SK-N-SH (cell line): Measurements from ENCODE around the gene CPB2. TPM values are rescaled to one million over a fixed set of nuclear protein-coding genes. Genes with fewer than 3 reads are reported as not detected.

ENCODE experiments used
- CTCF ChIA-PET: fragments of 300-600, 350-600 bp; formaldehyde crosslinking; extraction: SDS; loops from one replicate; lab custom pipeline; 2021; lab: Yijun Ruan, JAX
- POLR2A ChIA-PET: fragments of 350-600 bp; sonication (Branson Sonifier 250); formaldehyde crosslinking; extraction: SDS; loops from one replicate; lab custom pipeline; 2020; ENCODE audit warnings: antibody characterized with exemption, inconsistent platforms; lab: Yijun Ruan, JAX
- DNase-seq: peaks from one replicate; pipeline ENCODE4 v3.0.0; 2012
- H2AFZ ChIP-seq: fragments of 200-600 bp; sonication (generic); 2 replicates; pipeline ENCODE4 v1.8.1; 2016; ENCODE audit warnings: antibody characterized with exemption, mild to moderate bottlenecking, low read depth
- H3F3A ChIP-seq: fragments of 200-600 bp; sonication (generic); replicated peaks from 2 replicates; pipeline ENCODE3; 2016; ENCODE audit warnings: antibody characterized with exemption, mild to moderate bottlenecking; ENCODE audit not compliant: insufficient read depth
- H3K27ac ChIP-seq, 2 experiments: fragments of 200-500 bp in 1 of 2; fragments of 200-600 bp in 1 of 2; sonication (Bioruptor generic) in 1 of 2; sonication (generic), shearing (Covaris generic) in 1 of 2; 2 replicates each; pipeline versions ENCODE4 v1.5.1 to v1.6.1; 2014 to 2016; ENCODE audit warnings: low read depth in 2 of 2, inconsistent platforms in 1 of 2, low read length in 1 of 2, mild to moderate bottlenecking in 1 of 2, mixed read lengths in 1 of 2
- H3K27me3 ChIP-seq: fragments of 200-600 bp; sonication (generic), shearing (Covaris generic); 2 replicates; pipeline ENCODE4 v1.6.1; 2016; ENCODE audit warnings: mixed run types; ENCODE audit not compliant: insufficient read depth
- H3K36me3 ChIP-seq, 2 experiments: fragments of 200-500 bp in 1 of 2; fragments of 200-600 bp in 1 of 2; sonication (Bioruptor generic) in 1 of 2; sonication (generic) in 1 of 2; replicated peaks in 1 of 2; 2 replicates each; pipeline versions ENCODE3 to v1.5.1; 2014 to 2016; ENCODE audit warnings: low read length in 1 of 2, mild to moderate bottlenecking in 1 of 2; ENCODE audit not compliant: insufficient read depth in 2 of 2, control insufficient read depth in 1 of 2
- H3K4me1 ChIP-seq, 2 experiments: fragments of 200-500 bp in 1 of 2; fragments of 200-600 bp in 1 of 2; sonication (Bioruptor generic) in 1 of 2; sonication (generic), shearing (Covaris generic) in 1 of 2; 2 replicates each; pipeline versions ENCODE4 v1.5.1 to v1.6.1; 2014 to 2016; ENCODE audit warnings: low read depth in 1 of 2, low read length in 1 of 2, mixed run types in 1 of 2; ENCODE audit not compliant: insufficient read depth in 2 of 2, control insufficient read depth in 1 of 2
- H3K4me2 ChIP-seq: fragments of 200-600 bp; sonication (generic), shearing (Covaris generic); 2 replicates; pipeline ENCODE4 v1.6.1; 2017; ENCODE audit warnings: mixed run types
- H3K4me3 ChIP-seq, 2 experiments: fragments of 200-500 bp in 1 of 2; fragments of 200-600 bp in 1 of 2; sonication (Bioruptor generic) in 1 of 2; sonication (generic), shearing (Covaris generic) in 1 of 2; 2 replicates each; pipeline versions ENCODE4 v1.5.1 to v1.8.1; 2014 to 2016; ENCODE audit warnings: low read depth in 2 of 2, inconsistent platforms in 1 of 2, low read length in 1 of 2, mild to moderate bottlenecking in 1 of 2, mixed read lengths in 1 of 2, moderate library complexity in 1 of 2
- H3K79me2 ChIP-seq: fragments of 200-600 bp; sonication (generic); 2 replicates; pipeline ENCODE4 v1.8.1; 2017; ENCODE audit warnings: mild to moderate bottlenecking; ENCODE audit not compliant: insufficient read depth
- H3K9ac ChIP-seq: fragments of 200-600 bp; sonication (generic); 2 replicates; pipeline ENCODE4 v1.6.1; 2017; ENCODE audit warnings: mixed run types
- H3K9me2 ChIP-seq: fragments of 200-600 bp; sonication (generic); 2 replicates; pipeline ENCODE4 v1.6.1; 2017; ENCODE audit warnings: mixed run types
- H3K9me3 ChIP-seq: fragments of 200-600 bp; sonication (generic); 2 replicates; pipeline ENCODE4 v1.6.1; 2017; ENCODE audit warnings: mixed run types, mild to moderate bottlenecking, moderate library complexity
- H4K20me1 ChIP-seq: fragments of 200-600 bp; sonication (generic); 2 replicates; pipeline ENCODE4 v1.6.1; 2017; ENCODE audit warnings: mild to moderate bottlenecking, mixed run types; ENCODE audit not compliant: insufficient read depth
- CHD2 ChIP-seq: fragments of 150-350 bp; IDR thresholded peaks from 2 replicates; pipeline ENCODE4 v1.6.1; 2018; ENCODE audit warnings: low read length; ENCODE audit not compliant: partially characterized antibody
- EZH2phosphoT487 ChIP-seq: fragments of 200-600 bp; sonication (generic); IDR thresholded peaks from 2 replicates; pipeline ENCODE4 v1.6.1; 2017; ENCODE audit warnings: low read depth, mixed run types, mild to moderate bottlenecking, antibody characterized with exemption, moderate library complexity, borderline replicate concordance
- FOSL2 ChIP-seq: IDR thresholded peaks from 2 replicates; pipeline ENCODE4 v1.4.0; 2012; ENCODE audit warnings: low read depth, mild to moderate bottlenecking, moderate library complexity, borderline replicate concordance
- FOXM1 ChIP-seq: IDR thresholded peaks from 2 replicates; pipeline ENCODE4 v1.4.0; 2012; ENCODE audit warnings: low read depth, mild to moderate bottlenecking
- GATA2 ChIP-seq: sonication (generic); formaldehyde crosslinking; IDR thresholded peaks from 2 replicates; pipeline ENCODE4 v1.5.0; 2020; ENCODE audit warnings: mild to moderate bottlenecking, missing genetic modification reagents
- NFIC ChIP-seq: IDR thresholded peaks from 2 replicates; pipeline ENCODE4 v1.4.0; 2012; ENCODE audit warnings: borderline replicate concordance
- NRF1 ChIP-seq: IDR thresholded peaks from 2 replicates; pipeline ENCODE4 v1.6.1; 2012; ENCODE audit warnings: low read depth, mild to moderate bottlenecking, low read length
- POLR2AphosphoS5 ChIP-seq: IDR thresholded peaks from 2 replicates; pipeline ENCODE4 v1.6.1; 2012; ENCODE audit warnings: low read depth, low read length
- RAD21 ChIP-seq: IDR thresholded peaks from 2 replicates; pipeline ENCODE4 v1.6.1; 2012; ENCODE audit warnings: mild to moderate bottlenecking, low read length
- RFX5 ChIP-seq: IDR thresholded peaks from 2 replicates; pipeline ENCODE4 v1.6.1; 2012; ENCODE audit warnings: mild to moderate bottlenecking, improper control_type of control experiment, low read length
- RXRA ChIP-seq: IDR thresholded peaks from 2 replicates; pipeline ENCODE4 v1.4.0; 2012; ENCODE audit warnings: low read depth, mild to moderate bottlenecking, borderline replicate concordance
- SIN3A ChIP-seq: IDR thresholded peaks from 2 replicates; pipeline ENCODE4 v1.6.1; 2012; ENCODE audit warnings: low read depth, mild to moderate bottlenecking, low read length, moderate library complexity, borderline replicate concordance
- SMC3 ChIP-seq: IDR thresholded peaks from 2 replicates; pipeline ENCODE4 v1.6.1; 2012; ENCODE audit warnings: low read depth, low read length, improper control_type of control experiment
- TAF1 ChIP-seq: IDR thresholded peaks from 2 replicates; pipeline ENCODE4 v1.6.1; 2012; ENCODE audit warnings: low read depth, mild to moderate bottlenecking, low read length, moderate library complexity, borderline replicate concordance
- TCF12 ChIP-seq: IDR thresholded peaks from 2 replicates; pipeline ENCODE4 v1.4.0; 2012
- WGBS: methylation state at CpG from one replicate; pipeline ENCODE4 v1.1.6; 2017; ENCODE audit warnings: low lambda C conversion rate; 5-methylcytosine and 5-hydroxymethylcytosine counted together
- polyA plus RNA-seq, 3 experiments: library from polyadenylated mRNA; depleted of rRNA; stranded (reverse); fragments of >200 nt; gene quantifications; 2 replicates each; pipeline ENCODE4 v1.2.3, GENCODE V29; 2012
- TF ChIP-seq, protein P1 (sequence below): fragments of 200-600 bp; sonication (generic); IDR thresholded peaks from 2 replicates; pipeline ENCODE4 v1.6.1; 2017; ENCODE audit warnings: antibody characterized with exemption, mild to moderate bottlenecking, moderate library complexity
- TF ChIP-seq, protein P2 (sequence below): IDR thresholded peaks from 2 replicates; pipeline ENCODE4; 2012
- TF ChIP-seq, protein P3 (sequence below): IDR thresholded peaks from 2 replicates; pipeline ENCODE4 v1.4.0; 2012; ENCODE audit warnings: low read depth, borderline replicate concordance
- TF ChIP-seq, protein P4 (sequence below): IDR thresholded peaks from 2 replicates; pipeline ENCODE4 v1.4.0; 2012; ENCODE audit warnings: low read depth, borderline replicate concordance

CPB2 gene
- polyA plus RNA-seq, 1 of the 3 experiments (the other 2 are of a cell fraction), result not detected

DNA sequence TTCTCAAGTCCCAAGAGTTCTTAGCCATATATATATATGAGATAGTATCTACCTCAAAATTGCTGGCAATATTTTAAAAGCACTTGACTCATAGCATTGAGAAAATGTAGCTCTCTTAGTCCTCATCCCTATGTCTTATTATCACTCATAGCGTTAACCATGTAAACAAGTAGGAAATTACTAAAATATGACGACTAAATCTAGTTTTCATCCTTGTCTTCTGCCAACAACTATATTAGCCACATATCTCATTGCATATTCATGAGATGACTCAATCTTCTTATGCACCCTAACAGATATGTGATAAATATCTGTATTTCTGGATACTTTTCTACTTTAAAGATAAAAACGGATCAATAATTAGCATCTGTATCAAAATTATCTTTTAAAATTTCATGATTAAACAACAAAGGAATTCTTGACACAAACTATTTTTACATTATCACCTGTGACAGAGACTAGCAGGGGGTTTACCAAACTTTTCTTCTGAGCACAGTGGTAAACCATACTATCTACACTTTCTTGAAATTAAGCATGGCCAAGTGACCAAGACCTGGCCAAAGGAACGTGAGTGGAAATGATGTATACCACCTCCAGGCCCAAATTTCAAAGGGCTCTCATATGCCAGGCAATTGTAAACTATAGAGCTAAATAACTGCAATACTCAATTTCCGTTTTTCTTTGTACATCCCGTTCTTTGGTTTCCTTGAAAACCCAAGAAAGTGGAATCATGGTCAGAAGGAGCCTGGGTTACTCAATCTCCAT, 98.0 kb downstream of the CPB2 start:
- Histone ChIP-seq H3K4me2 (no peak overlapping the region), H3K27ac (no peak overlapping the region), H3F3A (peaks cover 5% of the 10 kb centered on the region), H3K9me3 (no peaks in the 10 kb centered on the region), H3K4me1 (peaks cover 0 to 6% of the 10 kb centered on the region in 2 experiments; a peak in 1 of 4 replicates), H4K20me1 (no peaks in the 10 kb centered on the region), H3K79me2 (no peaks in the 10 kb centered on the region), H3K36me3 (peaks cover 73 to 75% of the 10 kb centered on the region in 2 experiments), H3K9ac (no peak overlapping the region), H3K27me3 (no peaks in the 10 kb centered on the region), H3K9me2 (no peaks in the 10 kb centered on the region), H3K4me3 (no peak overlapping the region), H2AFZ (no peak overlapping the region)
- DNase-seq, result no peak
- 87% methylated on average over 6 of the region's 6 CpGs for WGBS
- ChIA-PET POLR2A (no interaction called here), CTCF (interaction anchor here (1.1 to 1.4 kb wide), 3 partner anchors 10 to 384 kb away, joined by 3 read pairs; no protein-coding TSS in a partner anchor)
- no peak for TF ChIP-seq NFIC
- TF ChIP-seq RFX5, result no peak
- TF ChIP-seq, protein P1, sequence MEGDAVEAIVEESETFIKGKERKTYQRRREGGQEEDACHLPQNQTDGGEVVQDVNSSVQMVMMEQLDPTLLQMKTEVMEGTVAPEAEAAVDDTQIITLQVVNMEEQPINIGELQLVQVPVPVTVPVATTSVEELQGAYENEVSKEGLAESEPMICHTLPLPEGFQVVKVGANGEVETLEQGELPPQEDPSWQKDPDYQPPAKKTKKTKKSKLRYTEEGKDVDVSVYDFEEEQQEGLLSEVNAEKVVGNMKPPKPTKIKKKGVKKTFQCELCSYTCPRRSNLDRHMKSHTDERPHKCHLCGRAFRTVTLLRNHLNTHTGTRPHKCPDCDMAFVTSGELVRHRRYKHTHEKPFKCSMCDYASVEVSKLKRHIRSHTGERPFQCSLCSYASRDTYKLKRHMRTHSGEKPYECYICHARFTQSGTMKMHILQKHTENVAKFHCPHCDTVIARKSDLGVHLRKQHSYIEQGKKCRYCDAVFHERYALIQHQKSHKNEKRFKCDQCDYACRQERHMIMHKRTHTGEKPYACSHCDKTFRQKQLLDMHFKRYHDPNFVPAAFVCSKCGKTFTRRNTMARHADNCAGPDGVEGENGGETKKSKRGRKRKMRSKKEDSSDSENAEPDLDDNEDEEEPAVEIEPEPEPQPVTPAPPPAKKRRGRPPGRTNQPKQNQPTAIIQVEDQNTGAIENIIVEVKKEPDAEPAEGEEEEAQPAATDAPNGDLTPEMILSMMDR, result no peak
- TF ChIP-seq GATA2 (CRISPR knock-in tag), result no peak
- no peak for TF ChIP-seq FOXM1
- TF ChIP-seq FOSL2, result no peak
- no peak for TF ChIP-seq TAF1
- TF ChIP-seq CHD2, result no peak
- no peak for TF ChIP-seq SMC3
- TF ChIP-seq NRF1, result no peak
- TF ChIP-seq, protein P2, sequence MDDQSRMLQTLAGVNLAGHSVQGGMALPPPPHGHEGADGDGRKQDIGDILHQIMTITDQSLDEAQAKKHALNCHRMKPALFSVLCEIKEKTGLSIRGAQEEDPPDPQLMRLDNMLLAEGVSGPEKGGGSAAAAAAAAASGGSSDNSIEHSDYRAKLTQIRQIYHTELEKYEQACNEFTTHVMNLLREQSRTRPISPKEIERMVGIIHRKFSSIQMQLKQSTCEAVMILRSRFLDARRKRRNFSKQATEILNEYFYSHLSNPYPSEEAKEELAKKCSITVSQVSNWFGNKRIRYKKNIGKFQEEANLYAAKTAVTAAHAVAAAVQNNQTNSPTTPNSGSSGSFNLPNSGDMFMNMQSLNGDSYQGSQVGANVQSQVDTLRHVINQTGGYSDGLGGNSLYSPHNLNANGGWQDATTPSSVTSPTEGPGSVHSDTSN, result no peak
- TF ChIP-seq RXRA, result no peak
- no peak for TF ChIP-seq POLR2AphosphoS5
- no peak for TF ChIP-seq SIN3A
- TF ChIP-seq TCF12, result no peak
- no peak for TF ChIP-seq EZH2phosphoT487
- TF ChIP-seq, protein P3, sequence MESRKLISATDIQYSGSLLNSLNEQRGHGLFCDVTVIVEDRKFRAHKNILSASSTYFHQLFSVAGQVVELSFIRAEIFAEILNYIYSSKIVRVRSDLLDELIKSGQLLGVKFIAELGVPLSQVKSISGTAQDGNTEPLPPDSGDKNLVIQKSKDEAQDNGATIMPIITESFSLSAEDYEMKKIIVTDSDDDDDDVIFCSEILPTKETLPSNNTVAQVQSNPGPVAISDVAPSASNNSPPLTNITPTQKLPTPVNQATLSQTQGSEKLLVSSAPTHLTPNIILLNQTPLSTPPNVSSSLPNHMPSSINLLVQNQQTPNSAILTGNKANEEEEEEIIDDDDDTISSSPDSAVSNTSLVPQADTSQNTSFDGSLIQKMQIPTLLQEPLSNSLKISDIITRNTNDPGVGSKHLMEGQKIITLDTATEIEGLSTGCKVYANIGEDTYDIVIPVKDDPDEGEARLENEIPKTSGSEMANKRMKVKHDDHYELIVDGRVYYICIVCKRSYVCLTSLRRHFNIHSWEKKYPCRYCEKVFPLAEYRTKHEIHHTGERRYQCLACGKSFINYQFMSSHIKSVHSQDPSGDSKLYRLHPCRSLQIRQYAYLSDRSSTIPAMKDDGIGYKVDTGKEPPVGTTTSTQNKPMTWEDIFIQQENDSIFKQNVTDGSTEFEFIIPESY, result no peak
- TF ChIP-seq, protein P4, sequence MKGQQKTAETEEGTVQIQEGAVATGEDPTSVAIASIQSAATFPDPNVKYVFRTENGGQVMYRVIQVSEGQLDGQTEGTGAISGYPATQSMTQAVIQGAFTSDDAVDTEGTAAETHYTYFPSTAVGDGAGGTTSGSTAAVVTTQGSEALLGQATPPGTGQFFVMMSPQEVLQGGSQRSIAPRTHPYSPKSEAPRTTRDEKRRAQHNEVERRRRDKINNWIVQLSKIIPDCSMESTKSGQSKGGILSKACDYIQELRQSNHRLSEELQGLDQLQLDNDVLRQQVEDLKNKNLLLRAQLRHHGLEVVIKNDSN, result no peak
- no peak for TF ChIP-seq RAD21
